ENCODE data around the gene NLRC3.
A peak's percentile ranks its signal among the peaks of the same experiment; 100 is the strongest.
"Not testable (repeated sequence)": the region's sequence is repeated elsewhere in the genome, so short reads cannot be mapped to it uniquely, and the experiment has no call there.

Gene NLRC3

GRCh38 chr16:3548859-3549258, 28.3 kb downstream of the NLRC3 start:
- Mint-ChIP-seq H3K36me3 (peaks cover 85% of the 10 kb centered on the region), H3K4me3 (no peak overlapping the region), H3K27ac (peak overlapping the region; percentile 81), H3K4me1 (peaks cover 15% of the 10 kb centered on the region), H3K9me3 (peaks cover 4% of the 10 kb centered on the region)
- DNase-seq (ENCODE audit: low spot score in 2 of 2) (no peak), ATAC-seq (no peak)

- Mint-ChIP-seq H3K4me3 (no peak overlapping the region), H3K27ac (peak overlapping the region; percentile 81), H3K36me3 (peaks cover 85% of the 10 kb centered on the region), H3K9me3 (peaks cover 4% of the 10 kb centered on the region), H3K4me1 (peaks cover 15% of the 10 kb centered on the region)
- DNase-seq (ENCODE audit: low spot score in 2 of 2) (no peak), ATAC-seq (peak; percentile 28)
These were observed 28.8 kb downstream of the NLRC3 start for GRCh38 chr16:3548445-3548844.

- H3K27ac Mint-ChIP-seq: peak overlapping the region; percentile 69
- DNase-seq (ENCODE audit: low spot score in 2 of 2) (no peak), ATAC-seq (no peak)
- peaks cover 15% of the 10 kb centered on the region for H3K4me1 Mint-ChIP-seq
- no peak overlapping the region for H3K4me3 Mint-ChIP-seq
- peaks cover 4% of the 10 kb centered on the region for H3K9me3 Mint-ChIP-seq
- H3K36me3 Mint-ChIP-seq: peaks cover 75% of the 10 kb centered on the region
These were observed 30.1 kb downstream of the NLRC3 start for GRCh38 chr16:3546986-3547682.

- Mint-ChIP-seq H3K36me3 (peaks cover 60% of the 10 kb centered on the region), H3K4me1 (peaks cover 5% of the 10 kb centered on the region), H3K27ac (peak overlapping the region; percentile 74), H3K4me3 (no peak overlapping the region), H3K9me3 (no peaks in the 10 kb centered on the region)
- ATAC-seq (no peak), DNase-seq (ENCODE audit: low spot score in 2 of 2) (no peak)
These were observed 34.4 kb downstream of the NLRC3 start for GRCh38 chr16:3542601-3543373.

DNA sequence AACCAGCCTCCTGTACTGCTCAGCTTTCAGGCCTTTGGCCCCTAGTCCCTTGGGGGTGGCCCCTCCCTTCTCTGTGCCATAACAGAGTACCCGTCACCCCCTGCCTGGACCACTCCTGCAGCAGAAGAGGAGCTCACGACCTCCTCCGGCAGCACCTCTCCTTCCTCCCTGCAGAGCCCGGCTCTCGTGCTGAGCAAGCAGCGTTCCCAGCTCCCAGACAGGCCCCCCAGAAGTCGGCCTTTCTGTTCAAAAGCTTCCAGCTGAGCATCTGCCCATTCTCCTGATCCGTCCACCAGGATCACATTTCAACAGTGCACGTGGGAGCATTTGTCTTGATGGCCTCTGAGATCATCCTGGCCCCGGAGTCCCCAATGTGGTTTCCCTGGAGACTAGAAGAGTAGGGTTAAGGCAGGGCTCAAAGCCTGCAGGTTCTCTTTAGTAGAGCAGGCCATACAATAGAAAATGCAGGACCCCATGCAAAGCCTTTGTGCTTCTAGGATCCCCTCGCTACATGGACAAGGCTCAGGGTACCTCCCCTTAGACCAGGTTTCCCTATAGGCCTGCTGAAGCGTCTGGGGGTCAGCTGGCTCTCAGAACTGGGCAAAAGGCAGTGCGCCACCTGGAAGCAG, 35.6 kb downstream of the NLRC3 start:
- DNase-seq (ENCODE audit: low spot score in 2 of 2): no peak
- Mint-ChIP-seq H3K9me3 (no peaks in the 10 kb centered on the region), H3K36me3 (peaks cover 52% of the 10 kb centered on the region), H3K4me1 (no peaks in the 10 kb centered on the region), H3K4me3 (no peak overlapping the region), H3K27ac (peak overlapping the region; percentile 74)
- ATAC-seq: peak; percentile 21

DNA sequence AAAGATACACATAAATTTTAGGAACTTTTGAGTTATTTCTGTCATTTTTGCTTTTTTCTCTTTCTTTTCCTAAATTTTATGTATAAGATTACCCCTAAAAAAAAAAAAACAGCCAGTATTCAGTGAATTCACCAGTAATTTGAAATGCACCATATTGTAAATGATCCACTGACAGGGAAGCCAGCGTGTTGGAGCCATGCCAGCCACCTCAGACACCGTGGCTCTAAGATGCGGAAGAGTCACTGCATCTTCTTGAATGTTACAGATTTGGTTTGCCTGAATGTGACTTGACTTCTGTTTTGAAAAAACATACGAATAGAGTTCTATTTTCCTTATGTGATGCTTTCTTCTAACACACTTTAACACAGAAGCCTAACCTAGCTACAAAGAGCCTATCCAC, 39.0 kb downstream of the NLRC3 start:
- DNase-seq (ENCODE audit: low spot score in 2 of 2): no peak
- no peak for ATAC-seq
- H3K36me3 Mint-ChIP-seq: peaks cover 43% of the 10 kb centered on the region
- no peak overlapping the region for H3K4me3 Mint-ChIP-seq
- H3K4me1 Mint-ChIP-seq: peaks cover 17% of the 10 kb centered on the region
- H3K27ac Mint-ChIP-seq: no peak overlapping the region
- no peaks in the 10 kb centered on the region for H3K9me3 Mint-ChIP-seq

DNA sequence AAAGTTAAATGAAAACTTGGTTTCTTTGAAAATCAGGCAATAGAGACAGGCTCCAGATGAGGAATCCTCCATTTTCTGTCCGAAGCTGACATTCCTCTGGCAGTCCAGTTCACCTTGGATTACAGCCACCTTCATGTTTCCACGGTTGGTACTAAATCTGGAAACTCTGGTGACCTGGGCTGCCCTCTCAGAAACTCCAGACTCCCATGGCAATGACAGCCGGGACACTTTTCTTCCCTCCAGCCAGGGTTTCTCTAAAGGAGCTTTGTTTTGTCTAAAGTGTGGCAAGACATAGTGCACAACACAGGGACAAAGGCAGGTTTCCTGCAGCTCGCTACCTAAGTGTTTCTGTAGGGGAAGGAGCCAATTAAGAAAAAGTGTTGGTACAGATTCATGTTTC, 40.4 kb downstream of the NLRC3 start:
- no peak for ATAC-seq
- Mint-ChIP-seq H3K36me3 (peaks cover 51% of the 10 kb centered on the region), H3K9me3 (no peaks in the 10 kb centered on the region), H3K4me1 (peaks cover 17% of the 10 kb centered on the region), H3K27ac (peak overlapping the region; percentile 63), H3K4me3 (no peak overlapping the region)
- DNase-seq (ENCODE audit: low spot score in 2 of 2): no peak

DNA sequence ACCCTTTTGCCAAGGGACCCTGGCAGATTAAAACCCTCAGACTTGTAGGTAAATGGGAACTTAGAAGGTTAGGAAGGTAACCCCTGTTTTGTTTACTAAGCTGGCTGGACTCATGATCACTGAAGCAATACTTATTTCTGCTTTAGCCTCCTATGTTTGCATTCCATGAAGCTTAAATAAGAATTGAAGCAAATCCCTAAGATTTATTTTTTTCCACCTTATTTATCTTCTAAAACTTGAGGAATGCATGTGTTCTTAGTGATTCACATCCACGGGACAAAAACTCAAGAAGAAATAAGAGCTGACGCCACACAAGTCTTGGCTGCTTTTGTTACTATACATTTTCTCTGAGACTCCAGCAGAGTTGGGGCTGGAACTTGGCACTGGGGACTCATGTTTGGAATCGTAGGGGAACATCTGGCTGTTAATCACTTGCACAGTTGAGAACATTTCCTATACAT, 40.9 kb downstream of the NLRC3 start:
- DNase-seq (ENCODE audit: low spot score in 2 of 2) (no peak), ATAC-seq (no peak)
- Mint-ChIP-seq H3K36me3 (peaks cover 51% of the 10 kb centered on the region), H3K4me1 (peaks cover 17% of the 10 kb centered on the region), H3K4me3 (no peak overlapping the region), H3K27ac (peak overlapping the region; percentile 83), H3K9me3 (no peaks in the 10 kb centered on the region)

DNA sequence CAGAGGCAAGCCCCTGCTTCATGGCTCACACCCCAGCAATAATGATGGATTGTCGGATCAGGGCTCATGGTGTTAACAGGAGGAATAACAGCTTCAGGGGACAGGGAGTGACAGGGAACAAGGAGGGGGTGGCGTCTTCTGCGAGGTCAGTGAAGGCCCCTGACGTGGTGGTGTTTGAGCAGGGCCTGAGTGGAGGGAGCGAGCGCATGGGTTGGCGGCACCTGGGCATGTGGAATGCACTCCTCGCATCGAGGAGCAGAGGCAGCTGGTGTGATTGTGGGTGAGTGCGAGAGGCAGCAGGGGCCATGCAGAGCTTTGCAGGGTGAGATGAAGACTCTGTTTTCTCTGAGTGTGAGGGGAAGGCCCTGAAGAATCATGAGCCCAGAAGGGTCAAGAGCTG, 43.1 kb downstream of the NLRC3 start:
- Mint-ChIP-seq H3K27ac (peak overlapping the region; percentile 83), H3K4me3 (no peak overlapping the region), H3K36me3 (peaks cover 37% of the 10 kb centered on the region), H3K4me1 (peaks cover 17% of the 10 kb centered on the region), H3K9me3 (no peaks in the 10 kb centered on the region)
- ATAC-seq (no peak), DNase-seq (ENCODE audit: low spot score in 2 of 2) (no peak)

GRCh38 chr16:3532741-3533140, 44.5 kb downstream of the NLRC3 start:
- peak overlapping the region; percentile 83 for H3K27ac Mint-ChIP-seq
- DNase-seq (ENCODE audit: low spot score in 2 of 2) (no peak), ATAC-seq (no peak)
- H3K36me3 Mint-ChIP-seq: peaks cover 37% of the 10 kb centered on the region
- peaks cover 24% of the 10 kb centered on the region for H3K4me1 Mint-ChIP-seq
- H3K4me3 Mint-ChIP-seq: no peak overlapping the region
- no peaks in the 10 kb centered on the region for H3K9me3 Mint-ChIP-seq

DNA sequence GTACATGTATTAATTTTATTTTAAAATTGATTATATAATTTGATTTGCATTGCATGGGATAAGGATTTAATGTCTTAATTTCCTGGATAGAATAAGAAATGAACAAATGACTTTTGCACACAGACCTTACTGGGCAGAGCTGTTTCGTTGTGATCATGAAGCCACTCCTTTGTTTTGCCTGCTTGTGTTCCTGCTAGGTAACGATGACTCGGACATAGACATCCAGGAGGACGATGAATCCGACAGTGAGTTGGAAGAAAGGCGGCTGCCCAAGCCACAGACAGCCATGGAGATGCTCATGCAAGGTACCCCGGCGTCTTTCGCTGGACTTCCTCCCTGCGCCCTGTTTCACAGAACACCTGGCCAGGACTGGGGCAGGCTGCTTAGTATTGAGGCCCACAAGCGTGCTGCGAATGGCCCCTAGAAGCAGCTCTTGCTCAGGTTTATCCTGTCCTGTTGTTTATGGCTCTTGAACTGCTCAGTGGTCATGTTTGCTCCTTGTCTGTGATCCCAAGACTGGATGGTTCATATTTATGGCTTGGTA, 46.8 kb downstream of the NLRC3 start:
- H3K9me3 Mint-ChIP-seq: no peaks in the 10 kb centered on the region
- ATAC-seq: no peak
- H3K4me3 Mint-ChIP-seq: no peak overlapping the region
- peaks cover 30% of the 10 kb centered on the region for H3K4me1 Mint-ChIP-seq
- peaks cover 31% of the 10 kb centered on the region for H3K36me3 Mint-ChIP-seq
- DNase-seq (ENCODE audit: low spot score in 2 of 2): no peak
- H3K27ac Mint-ChIP-seq: no peak overlapping the region

GRCh38 chr16:3529175-3529574, 48.0 kb downstream of the NLRC3 start:
- Mint-ChIP-seq H3K36me3 (peaks cover 29% of the 10 kb centered on the region), H3K4me1 (peaks cover 18% of the 10 kb centered on the region), H3K27ac (no peak overlapping the region), H3K4me3 (no peak overlapping the region), H3K9me3 (no peaks in the 10 kb centered on the region)
- no peak for ATAC-seq
- no peak for DNase-seq (ENCODE audit: low spot score in 2 of 2)

- H3K27ac Mint-ChIP-seq: no peak overlapping the region
- peak; percentile 13 for ATAC-seq
- H3K4me1 Mint-ChIP-seq: peaks cover 13% of the 10 kb centered on the region
- H3K4me3 Mint-ChIP-seq: no peak overlapping the region
- no peak for DNase-seq (ENCODE audit: low spot score in 2 of 2)
- H3K36me3 Mint-ChIP-seq: peaks cover 29% of the 10 kb centered on the region
- no peaks in the 10 kb centered on the region for H3K9me3 Mint-ChIP-seq
These were observed 48.8 kb downstream of the NLRC3 start for GRCh38 chr16:3528406-3528805.

GRCh38 chr16:3527216-3527829, 49.9 kb downstream of the NLRC3 start:
- peak; percentile 40 to 78 for DNase-seq (ENCODE audit: low spot score in 2 of 2)
- Mint-ChIP-seq H3K4me1 (peaks cover 13% of the 10 kb centered on the region), H3K36me3 (peaks cover 30% of the 10 kb centered on the region)
- not testable (repeated sequence) for H3K4me3 Mint-ChIP-seq, H3K9me3 Mint-ChIP-seq, H3K27ac Mint-ChIP-seq, ATAC-seq

- H3K9me3 Mint-ChIP-seq: no peaks in the 10 kb centered on the region
- H3K4me3 Mint-ChIP-seq: no peak overlapping the region
- H3K27ac Mint-ChIP-seq: peak overlapping the region; percentile 30
- peaks cover 17% of the 10 kb centered on the region for H3K36me3 Mint-ChIP-seq
- H3K4me1 Mint-ChIP-seq: peaks cover 13% of the 10 kb centered on the region
- ATAC-seq (no peak), DNase-seq (ENCODE audit: low spot score in 2 of 2) (no peak)
These were observed 51.3 kb downstream of the NLRC3 start for GRCh38 chr16:3525951-3526350.

All from stimulated activated effector memory CD8-positive, alpha-beta T cell treated with anti-CD3 and anti-CD28 coated beads, Interleukin-12 subunit alpha, Interleukin-12 subunit beta, amount 100 ng/mL, for 72 hours (primary cell).